Measurements from ENCODE around the gene IQGAP2.

IQGAP2 gene

DNA sequence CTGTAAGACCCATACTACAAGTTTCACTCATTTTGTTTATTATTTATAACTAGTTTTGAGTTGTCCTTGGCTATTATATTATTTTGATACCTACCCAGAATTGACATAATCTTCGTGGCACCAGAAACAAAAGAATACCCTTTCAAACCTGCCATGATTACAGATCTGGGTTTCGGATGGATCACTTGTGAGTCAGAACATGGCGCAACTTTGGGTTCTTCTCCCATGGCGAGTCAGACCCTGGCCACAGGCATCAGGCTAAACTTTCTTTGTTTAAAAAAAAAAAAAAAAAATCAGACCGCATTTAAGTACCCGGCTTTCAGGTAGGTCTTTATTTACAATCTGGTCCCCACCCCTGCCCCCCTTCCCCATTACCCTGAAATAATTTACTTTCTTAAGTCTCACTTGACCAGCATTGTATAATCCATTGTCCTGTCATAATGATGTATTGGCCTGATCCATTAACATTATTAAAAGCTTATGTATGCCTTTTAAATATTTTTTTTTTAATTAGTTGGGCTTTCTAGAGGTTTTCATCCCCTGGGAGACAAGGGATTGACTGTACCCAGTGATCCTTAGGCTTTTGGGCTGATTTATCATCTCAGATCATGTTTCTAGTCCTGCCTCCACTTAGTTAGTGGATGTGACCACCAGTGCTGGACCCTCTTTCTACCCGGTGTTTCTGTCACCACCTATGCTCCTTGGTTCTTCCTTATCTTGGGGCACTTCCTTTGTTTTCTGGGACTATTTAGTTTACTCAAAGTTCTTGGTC is 176.3 kb downstream of the IQGAP2 start:
- peak; percentile 13; the same call in 1 of the 2 replicates for TF ChIP-seq NFIC (IDR thresholded peaks at IDR 0.05)
- peak; percentile 10; the same call in 1 of the 2 replicates for TF ChIP-seq CEBPB (IDR thresholded peaks at IDR 0.05)
- TF ChIP-seq, protein P1, sequence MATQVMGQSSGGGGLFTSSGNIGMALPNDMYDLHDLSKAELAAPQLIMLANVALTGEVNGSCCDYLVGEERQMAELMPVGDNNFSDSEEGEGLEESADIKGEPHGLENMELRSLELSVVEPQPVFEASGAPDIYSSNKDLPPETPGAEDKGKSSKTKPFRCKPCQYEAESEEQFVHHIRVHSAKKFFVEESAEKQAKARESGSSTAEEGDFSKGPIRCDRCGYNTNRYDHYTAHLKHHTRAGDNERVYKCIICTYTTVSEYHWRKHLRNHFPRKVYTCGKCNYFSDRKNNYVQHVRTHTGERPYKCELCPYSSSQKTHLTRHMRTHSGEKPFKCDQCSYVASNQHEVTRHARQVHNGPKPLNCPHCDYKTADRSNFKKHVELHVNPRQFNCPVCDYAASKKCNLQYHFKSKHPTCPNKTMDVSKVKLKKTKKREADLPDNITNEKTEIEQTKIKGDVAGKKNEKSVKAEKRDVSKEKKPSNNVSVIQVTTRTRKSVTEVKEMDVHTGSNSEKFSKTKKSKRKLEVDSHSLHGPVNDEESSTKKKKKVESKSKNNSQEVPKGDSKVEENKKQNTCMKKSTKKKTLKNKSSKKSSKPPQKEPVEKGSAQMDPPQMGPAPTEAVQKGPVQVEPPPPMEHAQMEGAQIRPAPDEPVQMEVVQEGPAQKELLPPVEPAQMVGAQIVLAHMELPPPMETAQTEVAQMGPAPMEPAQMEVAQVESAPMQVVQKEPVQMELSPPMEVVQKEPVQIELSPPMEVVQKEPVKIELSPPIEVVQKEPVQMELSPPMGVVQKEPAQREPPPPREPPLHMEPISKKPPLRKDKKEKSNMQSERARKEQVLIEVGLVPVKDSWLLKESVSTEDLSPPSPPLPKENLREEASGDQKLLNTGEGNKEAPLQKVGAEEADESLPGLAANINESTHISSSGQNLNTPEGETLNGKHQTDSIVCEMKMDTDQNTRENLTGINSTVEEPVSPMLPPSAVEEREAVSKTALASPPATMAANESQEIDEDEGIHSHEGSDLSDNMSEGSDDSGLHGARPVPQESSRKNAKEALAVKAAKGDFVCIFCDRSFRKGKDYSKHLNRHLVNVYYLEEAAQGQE (IDR thresholded peaks at IDR 0.05; ENCODE audit: low read depth), result no peak
- TF ChIP-seq TCF12 (IDR thresholded peaks at IDR 0.05; ENCODE audit: low read depth), result peak; percentile 26; the same call in 1 of the 2 replicates
- TF ChIP-seq EP300 (IDR thresholded peaks at IDR 0.05; ENCODE audit: borderline replicate concordance), result peak; percentile 51; the same call in 1 of the 2 replicates
- TF ChIP-seq, protein P2, sequence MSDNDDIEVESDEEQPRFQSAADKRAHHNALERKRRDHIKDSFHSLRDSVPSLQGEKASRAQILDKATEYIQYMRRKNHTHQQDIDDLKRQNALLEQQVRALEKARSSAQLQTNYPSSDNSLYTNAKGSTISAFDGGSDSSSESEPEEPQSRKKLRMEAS (IDR thresholded peaks at IDR 0.05), result no peak
- peak; percentile 60; the same call in 1 of the 2 replicates for TF ChIP-seq TEAD4 (IDR thresholded peaks at IDR 0.05)

DNA sequence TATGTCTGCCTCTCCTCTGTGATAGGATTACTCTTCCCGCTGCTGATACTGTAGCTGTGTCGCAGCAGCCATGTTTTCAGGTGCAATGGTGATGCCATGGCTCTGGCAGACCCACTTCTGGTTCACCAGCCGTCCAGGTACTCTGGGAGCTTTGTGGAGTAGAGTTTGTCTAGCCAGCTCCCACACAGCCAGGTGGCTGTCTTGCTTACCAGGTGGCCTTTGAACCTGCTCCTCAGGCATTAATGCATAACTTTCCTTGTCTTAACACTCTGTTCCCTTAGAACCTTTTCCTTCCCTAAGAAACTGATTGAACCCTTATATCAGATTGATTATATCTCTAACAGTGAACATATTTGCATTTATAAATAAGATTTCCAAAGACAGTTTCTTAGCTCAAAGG is 177.9 kb downstream of the IQGAP2 start:
- no peak for TF ChIP-seq CREB1 (IDR thresholded peaks at IDR 0.05; ENCODE audit: low read depth)
- TF ChIP-seq TEAD4 (IDR thresholded peaks at IDR 0.05), result no peak
- TF ChIP-seq TCF12 (IDR thresholded peaks at IDR 0.05; ENCODE audit: low read depth), result no peak
- no peak for TF ChIP-seq TAF1 (IDR thresholded peaks at IDR 0.05; ENCODE audit: low read depth)
- no peak for TF ChIP-seq YY1 (IDR thresholded peaks at IDR 0.05; ENCODE audit: low read depth)
- TF ChIP-seq EP300 (IDR thresholded peaks at IDR 0.05; ENCODE audit: borderline replicate concordance), result no peak
- no peak for TF ChIP-seq ZBTB7A (IDR thresholded peaks at IDR 0.05; ENCODE audit: low read depth)
- no peak for TF ChIP-seq EGR1 (IDR thresholded peaks at IDR 0.05)
- TF ChIP-seq, protein P1 (IDR thresholded peaks at IDR 0.05; ENCODE audit: low read depth), result no peak

DNA sequence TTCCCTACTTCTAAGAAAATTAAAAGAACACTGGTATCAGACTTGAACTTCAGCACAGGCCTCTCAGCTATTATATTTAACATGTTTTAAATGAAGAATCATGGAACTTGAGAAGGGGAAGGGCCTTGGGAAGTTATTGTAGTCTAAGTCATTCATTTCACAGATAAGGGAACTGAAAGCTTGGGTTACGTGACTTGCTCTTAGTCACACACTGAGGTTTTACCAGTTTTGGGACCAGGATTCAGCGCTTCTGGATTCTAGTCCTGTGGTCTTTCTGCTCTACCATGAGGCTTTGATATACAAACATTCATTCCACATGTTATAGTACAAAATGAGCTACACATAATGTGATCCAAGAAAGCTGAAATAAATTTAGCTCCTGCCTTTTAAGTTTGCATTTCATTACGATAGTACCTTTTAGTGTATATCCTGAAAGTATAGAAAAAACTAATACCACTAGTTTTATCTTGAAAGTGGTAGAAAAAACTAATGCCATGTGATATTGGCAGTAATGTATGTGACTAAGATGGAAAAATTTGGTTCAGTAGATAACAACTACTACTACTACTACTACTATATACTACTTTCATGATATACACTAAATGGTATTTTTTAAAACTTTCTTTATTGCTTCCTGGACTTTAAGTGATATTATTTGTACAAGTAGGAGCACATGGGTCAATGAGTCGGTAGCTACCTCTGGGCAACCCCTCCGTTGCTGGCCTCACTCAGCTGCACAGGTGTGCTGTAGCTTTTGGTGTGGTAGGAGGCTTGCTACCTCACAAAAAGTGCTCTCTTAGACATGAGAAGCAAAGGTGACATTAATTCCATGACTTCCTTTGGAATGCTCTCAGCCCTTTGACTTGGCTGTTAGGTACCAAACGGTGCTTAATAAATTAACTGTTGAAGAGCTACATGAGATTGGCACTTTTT is 179.4 kb downstream of the IQGAP2 start:
- no peak for TF ChIP-seq TEAD4 (IDR thresholded peaks at IDR 0.05)
- TF ChIP-seq, protein P3, sequence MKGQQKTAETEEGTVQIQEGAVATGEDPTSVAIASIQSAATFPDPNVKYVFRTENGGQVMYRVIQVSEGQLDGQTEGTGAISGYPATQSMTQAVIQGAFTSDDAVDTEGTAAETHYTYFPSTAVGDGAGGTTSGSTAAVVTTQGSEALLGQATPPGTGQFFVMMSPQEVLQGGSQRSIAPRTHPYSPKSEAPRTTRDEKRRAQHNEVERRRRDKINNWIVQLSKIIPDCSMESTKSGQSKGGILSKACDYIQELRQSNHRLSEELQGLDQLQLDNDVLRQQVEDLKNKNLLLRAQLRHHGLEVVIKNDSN (IDR thresholded peaks at IDR 0.05), result no peak

DNA sequence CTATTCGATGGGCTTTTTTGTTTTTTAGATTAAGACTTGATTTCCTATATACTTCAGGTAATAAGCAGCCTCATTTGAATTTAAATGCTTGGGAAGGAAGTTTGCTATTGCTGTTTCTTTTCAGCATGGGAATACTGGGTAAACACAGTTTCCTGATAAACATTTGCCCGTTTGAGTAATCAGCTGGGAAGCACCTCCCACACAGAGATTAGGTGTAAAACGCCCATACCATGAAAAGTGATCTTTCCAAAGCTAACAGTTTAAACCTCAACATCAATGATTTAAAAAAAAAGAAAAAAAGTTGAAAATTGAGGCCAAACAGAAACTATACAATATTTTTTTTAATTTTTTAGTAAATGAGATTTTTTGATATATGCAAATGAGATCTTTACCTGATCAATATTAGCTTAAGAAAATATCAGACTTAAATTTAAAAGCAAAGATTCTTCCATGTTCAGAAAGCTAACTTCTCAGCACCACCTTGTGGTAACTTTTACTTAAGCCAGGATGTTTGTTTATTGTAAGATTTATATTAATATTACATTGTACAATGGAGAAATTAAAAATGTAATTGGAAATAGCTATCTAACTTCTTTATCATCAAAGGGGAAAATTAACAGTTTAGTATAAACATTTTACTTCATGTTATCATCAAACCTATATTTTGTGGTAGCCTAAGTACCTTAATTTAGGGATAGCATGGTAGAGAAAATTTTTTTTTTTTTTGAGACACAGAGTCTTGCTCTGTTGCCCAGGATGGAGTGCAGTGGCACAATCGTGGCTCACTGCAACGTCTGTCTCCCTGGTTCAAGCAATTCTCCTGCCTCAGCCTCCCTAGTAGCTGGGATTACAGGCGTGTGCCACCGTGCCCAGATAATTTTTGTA is 180.3 kb downstream of the IQGAP2 start:
- TF ChIP-seq, protein P3 (IDR thresholded peaks at IDR 0.05), result no peak
- peak; percentile 65 for TF ChIP-seq RAD21 (IDR thresholded peaks at IDR 0.05; ENCODE audit: low read depth)

DNA sequence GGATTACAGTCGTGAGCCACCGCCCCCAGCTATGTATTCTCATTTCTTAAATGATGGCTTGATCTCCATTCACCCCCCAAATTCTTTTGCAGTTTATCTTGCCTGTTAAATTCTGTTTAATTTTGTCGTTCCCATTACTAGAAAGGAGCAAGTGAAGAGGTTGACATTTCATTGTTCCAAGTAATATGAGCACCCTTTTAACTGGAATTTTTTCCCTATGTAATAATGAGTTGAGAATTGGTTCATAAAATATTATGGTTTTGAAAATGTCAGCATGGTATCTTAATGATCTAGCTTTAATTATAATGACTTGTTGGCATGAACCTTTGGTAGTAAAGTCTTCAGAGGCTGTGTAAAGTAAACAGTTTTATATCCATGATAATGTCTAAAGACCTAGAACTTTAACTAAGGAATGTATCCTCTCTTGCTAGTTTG is 182.7 kb downstream of the IQGAP2 start:
- TF ChIP-seq FOXM1 (IDR thresholded peaks at IDR 0.05; ENCODE audit: borderline replicate concordance, low read depth) (no peak), YY1 (IDR thresholded peaks at IDR 0.05; ENCODE audit: low read depth) (no peak), TAF1 (IDR thresholded peaks at IDR 0.05; ENCODE audit: low read depth) (no peak), EP300 (IDR thresholded peaks at IDR 0.05; ENCODE audit: borderline replicate concordance) (no peak), CEBPB (IDR thresholded peaks at IDR 0.05) (no peak), CREB1 (IDR thresholded peaks at IDR 0.05; ENCODE audit: low read depth) (no peak), EGR1 (IDR thresholded peaks at IDR 0.05) (no peak), ZBTB7A (IDR thresholded peaks at IDR 0.05; ENCODE audit: low read depth) (no peak), NFIC (IDR thresholded peaks at IDR 0.05) (no peak), TCF12 (IDR thresholded peaks at IDR 0.05; ENCODE audit: low read depth) (no peak)
- TF ChIP-seq, protein P2 (IDR thresholded peaks at IDR 0.05), result no peak
- TF ChIP-seq, protein P3 (IDR thresholded peaks at IDR 0.05), result no peak
- TF ChIP-seq, protein P1 (IDR thresholded peaks at IDR 0.05; ENCODE audit: low read depth), result no peak
